HTERT RPE-1 (cell line): Measurements from ENCODE around the gene ODF2.
"Not testable (repeated sequence)": the region's sequence is repeated elsewhere in the genome, so short reads cannot be mapped to it uniquely, and the experiment has no call there.

Experiments
- in situ Hi-C: fragments of 300-500 bp; cut with MboI; formaldehyde crosslinking; loops from 4 replicates; pipeline ENCODE4 v1.14.3; 2020; ENCODE audit warnings: low sequenced_read_pairs

The ODF2 gene

GRCh38 chr9:128423356-128423755 is 32.5 kb upstream of the ODF2 start:
- in situ Hi-C loops = not testable (repeated sequence)

GRCh38 chr9:128424268-128424780 is 31.5 kb upstream of the ODF2 start:
- in situ Hi-C loops = no loop called here

GRCh38 chr9:128428644-128429512 is 26.9 kb upstream of the ODF2 start:
- in situ Hi-C loops = no loop called here

- in situ Hi-C loops = no loop called here
These were observed 26.2 kb upstream of the ODF2 start for GRCh38 chr9:128429513-128430086.

- in situ Hi-C loops = no loop called here
These were observed 24.6 kb upstream of the ODF2 start for GRCh38 chr9:128431207-128431606.

- in situ Hi-C loops = no loop called here
These were observed 21.5 kb upstream of the ODF2 start for GRCh38 chr9:128434340-128434739.

GRCh38 chr9:128435611-128436010 is 20.2 kb upstream of the ODF2 start:
- in situ Hi-C loops = no loop called here

- in situ Hi-C loops = no loop called here
These were observed 17.3 kb upstream of the ODF2 start for GRCh38 chr9:128438343-128439109.

- in situ Hi-C loops = no loop called here
These were observed 16.5 kb upstream of the ODF2 start for GRCh38 chr9:128439273-128439672.

GRCh38 chr9:128442150-128442549 is 13.7 kb upstream of the ODF2 start:
- in situ Hi-C loops = no loop called here

- in situ Hi-C loops = not testable (repeated sequence)
These were observed 9.3 kb upstream of the ODF2 start for GRCh38 chr9:128446505-128446904.

GRCh38 chr9:128448746-128449145 is 7.1 kb upstream of the ODF2 start:
- in situ Hi-C loops = no loop called here

GRCh38 chr9:128454991-128455390 is 815 bp upstream of the ODF2 start:
- in situ Hi-C loops = no loop called here

GRCh38 chr9:128456613-128457061 is 831 bp downstream of the ODF2 start:
- in situ Hi-C loops = no loop called here

GRCh38 chr9:128457207-128457606 is 1.4 kb downstream of the ODF2 start:
- in situ Hi-C loops = no loop called here

GRCh38 chr9:128459011-128459410 is 3.2 kb downstream of the ODF2 start:
- in situ Hi-C loops = no loop called here

GRCh38 chr9:128469070-128469469 is 13.3 kb downstream of the ODF2 start:
- in situ Hi-C loops = no loop called here

GRCh38 chr9:128470560-128470959 is 14.8 kb downstream of the ODF2 start:
- in situ Hi-C loops = no loop called here

- in situ Hi-C loops = no loop called here
These were observed 17.3 kb downstream of the ODF2 start for GRCh38 chr9:128473104-128473503.

- in situ Hi-C loops = no loop called here
These were observed 20.1 kb downstream of the ODF2 start for GRCh38 chr9:128475867-128476266.

- in situ Hi-C loops = no loop called here
These were observed 23.5 kb downstream of the ODF2 start for GRCh38 chr9:128479262-128479661.
